Activated CD4-positive, alpha-beta T cell treated with anti-CD3 and anti-CD28 coated beads for 36 hours (primary cell): Measurements from ENCODE around the gene PLA2G1B. TPM values are rescaled to one million over a fixed set of nuclear protein-coding genes. Genes with fewer than 3 reads are reported as not detected.
A peak's percentile ranks its signal among the peaks of the same experiment; 100 is the strongest.

Source experiments
- ATAC-seq: fragments of 200-7000 bp; cut with Tn5 transposase; one replicate; pipeline ENCODE4 v1.10.0; 2021; ENCODE audit warnings: mild to moderate bottlenecking, moderate library complexity
- CTCF ChIA-PET: fragments of 350-600 bp; sonication (Branson Sonifier 250); formaldehyde crosslinking; loops from one replicate; lab custom pipeline; 2021; ENCODE audit warnings: antibody characterized with exemption; lab: Charles Lee
- POLR2A ChIA-PET: fragments of 350-600 bp; sonication (Branson Sonifier 250); formaldehyde crosslinking; loops from one replicate; lab custom pipeline; 2021; ENCODE audit warnings: antibody characterized with exemption, inconsistent platforms; lab: Charles Lee
- DNase-seq: peaks from one replicate; pipeline ENCODE4 v3.0.0-alpha.2; 2020
- H3K27ac Mint-ChIP-seq: one replicate; pipeline ENCODE4 v1.8.0; 2021; ENCODE audit warnings: mixed read lengths
- H3K27me3 Mint-ChIP-seq: one replicate; pipeline ENCODE4 v1.8.0; 2021; ENCODE audit warnings: mixed read lengths
- H3K36me3 Mint-ChIP-seq: one replicate; pipeline ENCODE4 v1.8.0; 2021; ENCODE audit warnings: low read depth, mixed read lengths
- H3K4me1 Mint-ChIP-seq: one replicate; pipeline ENCODE4 v1.8.0; 2021; ENCODE audit warnings: mixed read lengths
- H3K4me3 Mint-ChIP-seq: one replicate; pipeline ENCODE4 v1.8.0; 2021; ENCODE audit warnings: mild to moderate bottlenecking, moderate library complexity, mixed read lengths
- H3K9me3 Mint-ChIP-seq: one replicate; pipeline ENCODE4 v1.8.0; 2021; ENCODE audit warnings: low read depth, mixed read lengths
- intact Hi-C, 2 experiments: fragments of 100-400 bp; cut with DNase I in 1 of 2; cut with micrococcal nuclease in 1 of 2; formaldehyde crosslinking; loops; one replicate each; pipeline versions ENCODE4 v1.14.2 to v1.15.1; 2022 to 2024; cut with DNase I, micrococcal nuclease
- total RNA-seq, 2 experiments: library from RNA; stranded (reverse); gene quantifications; one replicate each; pipeline ENCODE4 v1.2.3, GENCODE V29; 2021

Gene PLA2G1B
- total RNA-seq, 2 experiments from 2014 or later = 0.51 TPM; not detected in 1

- DNase-seq = peak; percentile 39
- peak overlapping the region; percentile 62 for H3K27ac Mint-ChIP-seq
These were observed 39.8 kb upstream of the PLA2G1B start for GRCh38 chr12:120367233-120367923.

DNA sequence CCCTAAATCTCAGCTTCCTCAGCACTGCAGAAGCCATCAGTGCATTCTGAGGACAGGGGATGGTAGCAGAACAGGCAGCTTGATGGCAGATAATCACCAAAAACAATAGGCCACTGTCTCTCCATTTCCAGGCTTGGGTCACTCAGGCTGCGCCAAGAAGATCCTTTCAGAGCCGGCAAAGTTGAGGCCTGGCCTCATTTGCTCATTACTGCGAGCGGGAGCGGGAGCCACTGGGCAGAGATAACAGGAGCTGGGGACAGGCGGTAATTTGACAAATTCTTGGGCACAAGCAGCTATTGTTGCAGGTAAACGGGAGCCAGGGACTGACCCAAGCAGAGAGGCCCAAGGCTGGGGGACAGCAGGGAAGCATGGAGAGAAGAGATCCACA is 39.3 kb upstream of the PLA2G1B start:
- Mint-ChIP-seq H3K9me3 (no peaks in the 10 kb centered on the region), H3K27ac (no peak overlapping the region), H3K4me3 (no peak overlapping the region), H3K4me1 (peaks cover 16% of the 10 kb centered on the region), H3K36me3 (no peaks in the 10 kb centered on the region), H3K27me3 (peaks cover 74% of the 10 kb centered on the region)
- intact Hi-C loops = no loop called here
- no peak for ATAC-seq
- no peak for DNase-seq
- POLR2A ChIA-PET = interaction anchor here (0.8 to 2.6 kb wide), 3 partner anchors 74 to 166 kb away, joined by 3 to 12 read pairs (median 3); partner anchors contain the start of genes RNU4-1, RNU4-2 and RPLP0
- CTCF ChIA-PET = interaction anchor here (0.7 to 3.0 kb wide), 19 partner anchors 9 to 408 kb away, joined by 3 to 16 read pairs (median 5); partner anchors contain the start of genes DYNLL1 and SIRT4

More at GRCh38 chr12:120367233-120367923, 39.8 kb upstream of the PLA2G1B start:
- Mint-ChIP-seq H3K36me3 (no peaks in the 10 kb centered on the region), H3K4me3 (peak overlapping the region; percentile 58), H3K27me3 (peaks cover 70% of the 10 kb centered on the region), H3K9me3 (no peaks in the 10 kb centered on the region), H3K4me1 (peaks cover 16% of the 10 kb centered on the region)
- intact Hi-C loops = no loop called here
- ChIA-PET POLR2A (interaction anchor here (0.8 to 2.6 kb wide), 3 partner anchors 74 to 166 kb away, joined by 3 to 12 read pairs (median 3); partner anchors contain the start of genes RNU4-1, RNU4-2 and RPLP0), CTCF (interaction anchor here (0.6 to 3.0 kb wide), 22 partner anchors 9 to 409 kb away, joined by 3 to 16 read pairs (median 4); partner anchors contain the start of gene DYNLL1)
- ATAC-seq = peak; percentile 24

GRCh38 chr12:120366341-120366705 is 38.7 kb upstream of the PLA2G1B start:
- ATAC-seq (no peak), DNase-seq (no peak)
- H3K4me3 Mint-ChIP-seq = no peak overlapping the region
- peaks cover 68% of the 10 kb centered on the region for H3K27me3 Mint-ChIP-seq
- H3K36me3 Mint-ChIP-seq = no peaks in the 10 kb centered on the region
- H3K27ac Mint-ChIP-seq = no peak overlapping the region
- peaks cover 16% of the 10 kb centered on the region for H3K4me1 Mint-ChIP-seq
- intact Hi-C loops = no loop called here
- POLR2A ChIA-PET = interaction anchor here (2.6 kb wide), 1 partner anchor 75 kb away, joined by 12 read pairs; the partner anchor contains the start of gene RNU4-2
- no peaks in the 10 kb centered on the region for H3K9me3 Mint-ChIP-seq
- CTCF ChIA-PET = interaction anchor here (0.6 to 3.0 kb wide), 14 partner anchors 9 to 806 kb away, joined by 3 to 16 read pairs (median 5); partner anchors contain the start of genes DYNLL1 and SIRT4

DNA sequence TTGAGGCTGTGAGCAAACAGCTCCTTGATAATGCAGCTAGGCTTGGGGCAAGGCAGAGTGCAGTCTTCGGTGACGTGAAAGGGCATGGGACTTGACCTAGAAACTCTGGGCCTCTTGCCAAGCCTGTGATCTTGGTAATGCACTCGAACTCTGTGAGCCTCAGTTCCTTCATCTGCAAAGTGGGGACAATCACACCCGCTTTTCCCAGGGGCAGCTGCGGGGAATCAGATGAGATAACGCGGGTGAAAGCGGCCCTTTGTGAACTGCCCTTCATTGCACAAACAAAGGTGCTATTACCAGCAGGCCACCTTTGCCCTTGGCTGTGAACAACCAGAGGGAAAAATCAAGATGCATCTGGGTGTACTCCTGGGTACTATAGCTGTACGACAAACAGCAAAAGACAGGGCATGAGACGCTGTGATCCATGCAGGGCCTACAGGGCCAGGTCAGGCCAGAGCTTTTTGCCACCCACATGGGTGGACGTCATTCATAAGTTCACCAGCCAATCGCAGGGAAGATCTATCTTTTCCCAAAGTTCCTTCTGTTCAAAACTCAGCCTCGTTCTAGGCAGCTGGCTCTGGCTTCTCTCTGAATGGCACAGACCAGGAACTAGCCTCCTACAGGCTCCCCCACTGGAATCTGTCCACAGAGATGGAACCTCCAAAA is 38.2 kb upstream of the PLA2G1B start:
- Mint-ChIP-seq H3K9me3 (no peaks in the 10 kb centered on the region), H3K4me3 (no peak overlapping the region), H3K27me3 (peaks cover 67% of the 10 kb centered on the region), H3K27ac (no peak overlapping the region), H3K4me1 (peaks cover 16% of the 10 kb centered on the region), H3K36me3 (no peaks in the 10 kb centered on the region)
- ChIA-PET CTCF (interaction anchor here (0.6 to 3.0 kb wide), 11 partner anchors 9 to 806 kb away, joined by 3 to 16 read pairs (median 4); partner anchors contain the start of genes SIRT4 and SRSF9), POLR2A (interaction anchor here (2.6 kb wide), 1 partner anchor 75 kb away, joined by 12 read pairs; the partner anchor contains the start of gene RNU4-2)
- intact Hi-C loops = no loop called here
- no peak for DNase-seq
- ATAC-seq = no peak

DNA sequence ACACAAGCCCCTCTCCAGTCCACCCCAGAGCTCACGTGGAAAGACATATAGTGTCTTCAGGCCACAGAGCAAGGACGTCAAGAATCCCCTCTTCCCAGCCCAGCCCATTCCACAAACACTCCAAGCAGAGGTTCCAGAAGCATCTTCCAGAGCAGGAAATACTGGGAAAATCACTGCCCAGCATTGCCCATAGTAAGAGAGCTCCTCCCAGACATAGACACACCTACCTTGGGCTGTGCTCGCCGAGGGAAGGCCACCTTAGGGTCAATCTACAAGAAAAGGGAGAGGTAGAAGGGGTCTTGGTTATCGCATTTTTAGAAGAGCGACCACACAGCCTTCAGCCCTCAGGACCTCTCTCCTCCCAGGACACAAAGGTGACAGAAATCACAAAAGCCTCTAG is 36.9 kb upstream of the PLA2G1B start:
- Mint-ChIP-seq H3K27ac (no peak overlapping the region), H3K36me3 (no peaks in the 10 kb centered on the region), H3K4me1 (peaks cover 8% of the 10 kb centered on the region), H3K4me3 (no peak overlapping the region), H3K9me3 (no peaks in the 10 kb centered on the region), H3K27me3 (peaks cover 60% of the 10 kb centered on the region)
- DNase-seq = no peak
- ATAC-seq = no peak
- intact Hi-C loops = no loop called here
- POLR2A ChIA-PET = no interaction called here
- CTCF ChIA-PET = interaction anchor here (1.7 kb wide), 1 partner anchor 8 kb away, joined by 7 read pairs; no protein-coding TSS in a partner anchor

- Mint-ChIP-seq H3K27me3 (peaks cover 61% of the 10 kb centered on the region), H3K9me3 (no peaks in the 10 kb centered on the region), H3K27ac (no peak overlapping the region), H3K4me1 (peaks cover 7% of the 10 kb centered on the region), H3K4me3 (no peak overlapping the region), H3K36me3 (no peaks in the 10 kb centered on the region)
- CTCF ChIA-PET = no interaction called here
- no peak for DNase-seq
- ATAC-seq = no peak
- intact Hi-C loops = no loop called here
- POLR2A ChIA-PET = interaction anchor here (0.5 to 0.6 kb wide), 2 partner anchors 23 to 642 kb away, joined by 3 to 8 read pairs; no protein-coding TSS in a partner anchor
These were observed 35.8 kb upstream of the PLA2G1B start for GRCh38 chr12:120363274-120363855.

GRCh38 chr12:120362516-120363273 is 35.1 kb upstream of the PLA2G1B start:
- intact Hi-C loops = no loop called here
- CTCF ChIA-PET = no interaction called here

GRCh38 chr12:120361506-120362208 is 34.1 kb upstream of the PLA2G1B start:
- peaks cover under 1% of the 10 kb centered on the region for H3K4me1 Mint-ChIP-seq
- H3K27ac Mint-ChIP-seq = no peak overlapping the region
- DNase-seq = peak; percentile 27
- ChIA-PET CTCF (no interaction called here), POLR2A (no interaction called here)
- H3K27me3 Mint-ChIP-seq = peaks cover 53% of the 10 kb centered on the region
- no peaks in the 10 kb centered on the region for H3K9me3 Mint-ChIP-seq
- no peaks in the 10 kb centered on the region for H3K36me3 Mint-ChIP-seq
- ATAC-seq = peak; percentile 36
- no peak overlapping the region for H3K4me3 Mint-ChIP-seq
- intact Hi-C loops = no loop called here

More at GRCh38 chr12:120362516-120363273, 35.1 kb upstream of the PLA2G1B start:
- peaks cover 5% of the 10 kb centered on the region for H3K4me1 Mint-ChIP-seq
- DNase-seq (no peak), ATAC-seq (no peak)
- POLR2A ChIA-PET = no interaction called here
- H3K9me3 Mint-ChIP-seq = no peaks in the 10 kb centered on the region
- H3K27me3 Mint-ChIP-seq = peaks cover 62% of the 10 kb centered on the region
- H3K4me3 Mint-ChIP-seq = no peak overlapping the region
- H3K27ac Mint-ChIP-seq = no peak overlapping the region
- H3K36me3 Mint-ChIP-seq = no peaks in the 10 kb centered on the region

DNA sequence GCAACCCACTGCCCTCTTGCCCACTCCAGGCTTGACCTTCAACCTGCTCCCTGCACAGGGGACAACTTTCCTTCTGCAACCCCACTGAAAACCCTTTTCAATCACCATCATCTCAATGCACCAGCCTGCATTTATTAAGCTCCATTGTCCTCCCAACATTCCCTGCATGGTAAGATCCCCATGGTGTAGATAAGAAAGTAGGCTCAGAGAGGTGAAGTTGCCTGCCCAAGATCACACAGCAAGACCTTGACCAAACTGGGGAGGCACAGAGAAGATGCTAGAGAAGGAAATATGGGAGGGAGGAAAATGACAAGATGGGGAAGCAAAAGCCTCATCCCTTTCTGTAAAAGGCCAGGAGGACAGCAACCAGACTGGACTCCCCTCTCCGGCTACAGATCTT is 31.5 kb upstream of the PLA2G1B start:
- ChIA-PET POLR2A (no interaction called here), CTCF (no interaction called here)
- peaks cover 40% of the 10 kb centered on the region for H3K27me3 Mint-ChIP-seq
- peaks cover 2% of the 10 kb centered on the region for H3K4me1 Mint-ChIP-seq
- no peaks in the 10 kb centered on the region for H3K36me3 Mint-ChIP-seq
- no peaks in the 10 kb centered on the region for H3K9me3 Mint-ChIP-seq
- no peak for ATAC-seq
- no peak for DNase-seq
- H3K4me3 Mint-ChIP-seq = no peak overlapping the region
- no peak overlapping the region for H3K27ac Mint-ChIP-seq
- intact Hi-C loops = loop anchor here in 1 of 2 experiments (5.0 kb wide), 1 partner anchor 283 kb away; the partner anchor contains the start of gene CABP1

DNA sequence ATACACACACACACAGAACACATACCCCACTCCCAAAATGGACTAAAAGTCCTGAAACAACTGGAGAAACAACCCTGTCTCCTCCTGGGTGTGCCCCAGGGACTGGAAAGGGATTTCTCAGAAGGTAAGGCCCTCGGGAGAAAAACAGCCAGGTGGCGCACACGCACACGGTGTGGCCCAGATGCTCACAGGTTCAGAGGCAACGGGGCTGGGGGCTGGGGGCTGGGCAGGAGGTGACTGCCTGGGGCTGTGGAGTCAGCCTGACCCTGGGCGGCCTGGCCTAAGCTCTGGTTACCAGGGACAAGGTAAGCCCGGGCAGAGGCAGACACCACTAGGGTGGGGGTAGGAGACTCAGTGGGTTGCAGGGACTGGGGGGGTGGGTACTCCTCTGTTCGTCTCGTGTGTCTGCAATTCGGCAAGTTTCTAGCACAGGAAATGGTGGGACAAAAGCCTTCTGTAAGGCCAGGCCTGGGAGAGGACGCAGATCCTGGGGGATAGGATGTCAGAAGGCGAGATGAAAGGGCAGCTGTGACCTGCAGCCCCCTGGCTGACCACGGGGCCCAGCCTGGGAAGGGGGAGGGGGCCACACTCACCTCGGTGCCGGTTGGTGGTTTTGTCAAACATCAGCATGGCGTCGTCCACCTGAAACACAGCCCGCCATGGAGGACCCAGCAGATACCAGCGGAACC is 31.0 kb upstream of the PLA2G1B start:
- Mint-ChIP-seq H3K27me3 (peaks cover 37% of the 10 kb centered on the region), H3K36me3 (no peaks in the 10 kb centered on the region), H3K9me3 (no peaks in the 10 kb centered on the region), H3K4me1 (peaks cover 2% of the 10 kb centered on the region), H3K4me3 (no peak overlapping the region), H3K27ac (no peak overlapping the region)
- ChIA-PET CTCF (interaction anchor here (1.8 kb wide), 1 partner anchor 9 kb away, joined by 9 read pairs; no protein-coding TSS in a partner anchor), POLR2A (no interaction called here)
- intact Hi-C loops = loop anchor here in 1 of 2 experiments (5.0 kb wide), 1 partner anchor 284 kb away; the partner anchor contains the start of gene CABP1
- ATAC-seq = no peak
- no peak for DNase-seq
